Head of caudate nucleus (tissue), 42 donors: ENCODE data around the gene P4HA3.

Experiments used
- DNase-seq, 42 donors: peaks; one replicate each; pipeline versions ENCODE4 v3.0.0 to v3.0.0-alpha.2; 2020 to 2021; ENCODE audit warnings: mixed read lengths in 7 of 42
- intact Hi-C: fragments of 100-400 bp; cut with DNase I; formaldehyde crosslinking; loops from one replicate; pipeline ENCODE4 v1.15.0; 2022

Gene P4HA3

GRCh38 chr11:74276581-74276980 is 34.9 kb downstream of the P4HA3 start:
- DNase-seq = no peak
- intact Hi-C loops = no loop called here

- intact Hi-C loops = no loop called here
- no peak for DNase-seq
These were observed 39.2 kb downstream of the P4HA3 start for GRCh38 chr11:74272276-74272675.

GRCh38 chr11:74269161-74269811 is 42.2 kb downstream of the P4HA3 start:
- DNase-seq = no peak
- intact Hi-C loops = no loop called here

GRCh38 chr11:74268456-74268855 is 43.0 kb downstream of the P4HA3 start:
- DNase-seq = no peak
- intact Hi-C loops = no loop called here

DNA sequence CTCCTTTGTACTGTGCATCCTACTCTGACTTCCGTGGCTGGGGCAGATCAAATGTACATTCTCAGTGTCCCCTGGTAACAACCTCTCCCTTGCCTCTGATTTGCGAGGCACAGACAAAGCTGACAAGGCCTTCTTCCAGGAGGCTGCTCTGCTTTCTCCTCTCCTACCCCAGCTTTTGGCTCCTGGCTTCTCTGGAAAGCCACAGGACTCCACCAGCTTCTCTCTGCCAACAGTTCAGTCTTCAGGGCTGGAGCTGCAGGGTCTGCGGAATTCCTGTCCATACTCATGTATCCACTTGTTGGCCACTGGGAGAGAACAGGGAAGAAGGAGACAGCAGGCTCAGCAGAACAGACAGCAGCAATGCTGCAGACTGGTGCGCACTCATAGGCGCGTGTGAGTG is 44.4 kb downstream of the P4HA3 start:
- DNase-seq = no peak
- intact Hi-C loops = no loop called here

DNA sequence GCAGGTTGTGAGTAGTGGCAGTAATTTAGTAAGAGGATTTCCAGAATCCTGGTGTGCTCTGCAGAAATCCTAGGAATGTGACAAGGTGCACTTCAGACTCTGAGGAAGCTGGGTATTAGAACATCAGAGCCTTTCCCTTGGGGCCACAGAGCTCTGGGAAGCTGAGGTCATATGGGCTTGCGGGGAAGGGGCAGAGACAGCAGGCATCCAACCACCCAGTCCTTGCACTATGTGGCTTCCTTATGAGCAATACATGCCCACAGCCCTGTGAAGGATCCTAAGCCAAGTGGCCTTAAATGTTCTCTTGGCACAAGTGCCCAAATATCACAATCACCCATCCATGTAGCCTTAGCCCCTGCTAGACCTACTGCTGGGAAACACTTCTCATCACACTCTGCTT is 46.2 kb downstream of the P4HA3 start:
- intact Hi-C loops = no loop called here
- no peak for DNase-seq

DNA sequence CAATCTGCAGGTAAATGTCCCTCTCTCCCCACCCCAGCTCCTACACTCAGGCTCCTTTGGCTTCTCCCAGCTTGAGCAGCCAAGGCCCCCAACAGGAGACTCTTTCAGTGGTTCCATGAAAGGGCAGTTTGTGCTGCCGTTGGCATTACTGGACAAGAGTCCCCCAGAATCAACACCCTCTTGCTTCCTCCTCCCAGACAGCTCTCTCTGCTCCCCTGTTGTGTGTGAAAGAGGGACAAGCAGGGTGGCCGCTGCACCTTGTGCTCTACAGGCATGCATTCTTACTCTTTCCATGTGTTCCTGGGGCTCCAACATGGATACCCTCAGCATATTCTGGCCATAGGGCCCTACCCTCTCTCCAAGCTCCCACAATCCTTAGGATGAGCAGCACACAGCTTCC is 48.7 kb downstream of the P4HA3 start:
- intact Hi-C loops = no loop called here
- no peak for DNase-seq

DNA sequence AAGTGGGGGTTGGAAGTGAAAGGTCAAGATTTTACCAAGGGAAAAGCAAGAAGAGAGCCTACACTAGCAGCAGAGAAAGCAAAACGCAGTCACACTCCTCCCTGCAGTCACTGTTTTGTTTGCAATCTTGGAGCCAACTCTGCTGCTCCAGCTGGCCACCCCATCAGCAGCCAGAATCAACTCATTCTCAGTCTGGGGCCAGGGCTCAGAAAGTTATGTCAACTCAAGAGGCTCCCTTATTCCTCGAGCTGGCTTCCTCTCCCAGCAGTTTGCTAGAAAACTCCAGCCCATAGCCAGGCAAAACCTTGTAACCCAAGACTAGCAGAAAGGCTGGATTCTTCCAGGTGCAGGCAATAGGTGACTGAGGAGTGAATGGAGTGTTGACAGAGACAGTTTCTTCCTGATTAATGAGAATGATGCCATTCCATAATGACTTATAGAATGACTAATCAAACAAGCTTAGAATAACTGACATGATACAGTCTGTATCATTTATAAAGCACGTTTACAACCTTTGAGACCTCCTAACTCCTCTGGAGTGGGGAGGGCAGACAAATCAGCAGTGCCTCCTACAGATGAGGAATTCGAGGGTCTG is 53.4 kb downstream of the P4HA3 start:
- intact Hi-C loops = no loop called here
- peak in 13 of 42 donors; percentile 5 to 50 (median 26) for DNase-seq

GRCh38 chr11:74256378-74257133 is 54.9 kb downstream of the P4HA3 start:
- intact Hi-C loops = no loop called here
- no peak for DNase-seq

DNA sequence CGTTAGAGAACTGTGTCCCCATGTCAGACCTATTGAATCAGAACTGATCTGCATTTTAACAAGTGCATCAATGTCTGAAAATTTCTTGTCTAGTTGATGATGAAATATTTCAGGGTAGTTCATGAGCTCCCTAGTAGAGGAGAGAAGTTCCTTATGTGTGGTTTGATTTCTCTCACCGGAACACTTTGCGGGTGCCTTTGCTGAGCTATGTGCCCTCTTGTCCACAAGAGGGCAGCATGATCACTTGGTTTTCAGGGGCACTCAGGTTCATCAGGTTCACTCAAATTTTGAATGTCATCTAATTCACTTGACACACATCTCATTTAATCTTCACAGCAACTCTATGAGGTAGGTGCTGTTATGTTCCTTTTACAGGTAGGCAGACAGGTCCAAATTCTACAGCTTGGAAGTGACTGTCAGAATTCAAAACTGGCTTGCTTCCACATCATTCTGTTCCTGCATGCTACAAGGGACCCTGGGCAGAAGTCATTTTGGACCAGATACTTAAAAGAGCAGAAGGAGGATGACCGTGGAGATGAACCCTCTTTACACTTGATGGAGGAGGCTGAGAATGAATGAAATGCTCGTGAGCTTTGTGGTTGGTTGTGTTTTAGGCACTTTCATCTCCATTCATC is 55.6 kb downstream of the P4HA3 start:
- DNase-seq = peak in 40 of 42 donors; percentile 26 to 83 (median 57)
- intact Hi-C loops = no loop called here

GRCh38 chr11:74253361-74253760 is 58.1 kb downstream of the P4HA3 start:
- intact Hi-C loops = no loop called here
- no peak for DNase-seq

DNA sequence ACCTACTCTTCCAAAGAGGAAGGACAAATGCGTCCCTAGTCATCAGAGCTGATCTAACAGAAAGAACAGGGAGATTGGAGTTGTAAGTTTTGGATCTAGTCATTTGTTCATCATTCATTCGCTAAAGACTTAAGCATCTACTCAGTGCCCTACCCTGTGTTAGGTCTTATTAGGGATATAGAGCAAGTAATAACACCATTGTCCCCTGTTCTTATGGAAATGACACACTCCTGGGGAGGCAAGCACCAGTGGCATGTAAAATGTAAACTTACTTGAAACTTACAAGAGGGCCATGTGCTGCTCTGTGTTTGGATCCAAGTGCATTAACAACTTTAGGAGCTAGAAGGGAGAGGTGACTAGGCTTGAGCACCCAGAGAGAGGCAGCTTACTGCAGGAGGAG is 61.9 kb downstream of the P4HA3 start:
- DNase-seq = no peak
- intact Hi-C loops = no loop called here

DNA sequence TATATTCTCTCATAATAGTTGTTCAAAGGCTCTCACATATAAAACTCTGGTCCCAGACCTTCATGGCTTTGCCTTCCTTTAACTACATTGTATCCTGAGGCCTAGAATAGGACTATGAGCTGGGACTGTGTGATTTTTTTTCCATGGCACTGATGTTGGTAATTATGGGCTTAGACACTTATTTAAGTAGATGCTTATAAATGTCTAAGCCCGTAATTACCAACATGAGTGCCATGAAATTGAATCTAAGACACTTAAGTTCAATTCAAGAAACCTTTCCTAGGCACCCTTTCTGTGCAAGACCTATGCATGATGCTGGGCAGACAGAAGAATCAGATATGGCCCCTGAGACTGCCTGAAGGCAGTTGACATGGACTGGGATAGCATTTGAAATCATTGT is 63.0 kb downstream of the P4HA3 start:
- no peak for DNase-seq
- intact Hi-C loops = no loop called here

- DNase-seq = no peak
- intact Hi-C loops = no loop called here
These were observed 73.2 kb downstream of the P4HA3 start for GRCh38 chr11:74238243-74238642.

DNA sequence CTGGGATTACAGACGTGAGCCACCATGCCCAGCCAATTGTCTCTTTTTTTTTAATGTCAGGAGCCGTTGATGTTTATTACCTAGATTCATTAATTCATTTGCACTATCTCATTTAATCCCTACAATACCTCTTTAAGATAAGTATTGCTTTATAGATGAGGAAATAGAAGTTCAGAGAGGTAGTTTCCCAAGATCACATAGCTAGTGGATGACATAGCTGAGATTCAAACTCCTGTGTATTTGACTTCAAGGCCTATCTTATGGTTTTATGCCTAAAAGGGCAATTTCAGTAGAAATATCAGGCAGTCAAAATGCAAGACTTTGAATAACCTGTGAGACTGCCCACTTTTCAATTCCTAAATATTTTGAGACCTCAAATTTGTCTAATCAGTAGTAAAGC is 73.9 kb downstream of the P4HA3 start:
- DNase-seq = no peak
- intact Hi-C loops = no loop called here

GRCh38 chr11:74235121-74235520 is 76.3 kb downstream of the P4HA3 start:
- DNase-seq = no peak
- intact Hi-C loops = no loop called here

GRCh38 chr11:74233683-74234082 is 77.8 kb downstream of the P4HA3 start:
- intact Hi-C loops = no loop called here
- no peak for DNase-seq

GRCh38 chr11:74232311-74232950 is 79.0 kb downstream of the P4HA3 start:
- no peak for DNase-seq
- intact Hi-C loops = no loop called here

- intact Hi-C loops = no loop called here
These were observed 84.5 kb downstream of the P4HA3 start for GRCh38 chr11:74226907-74227306.

GRCh38 chr11:74225565-74225964 is 85.9 kb downstream of the P4HA3 start:
- intact Hi-C loops = no loop called here
- no peak for DNase-seq

More at GRCh38 chr11:74226907-74227306, 84.5 kb downstream of the P4HA3 start:
- no peak for DNase-seq
